ENCODE results near the gene PHACTR3. TPM values are rescaled to one million over a fixed set of nuclear protein-coding genes. Genes with fewer than 3 reads are reported as not detected.

Gene PHACTR3
- total and polyA plus RNA-seq, 2 of the 8 experiments (the other 6 are each of a cell fraction or from before 2014, with no cell fraction given): 0.05 to 0.13 TPM

- no peaks in the 10 kb centered on the region for H4K20me1 ChIP-seq (replicated peaks in 1 of 2; ENCODE audit: control insufficient read depth in 1 of 2, insufficient read depth in 2 of 2, low read length in 2 of 2)
- H3K4me3 ChIP-seq (ENCODE audit: extremely low read depth in 1 of 4, insufficient read depth in 2 of 4, low read depth in 3 of 4, low read length in 4 of 4): no peak overlapping the region
- H4K8ac ChIP-seq (ENCODE audit: extremely low read depth, insufficient read depth, low read length): no peak overlapping the region
- H2BK15ac ChIP-seq (ENCODE audit: low read length): no peak overlapping the region
- no peak overlapping the region for H4K91ac ChIP-seq (replicated peaks; ENCODE audit: insufficient read length, low read length)
- no peak overlapping the region for H3K27ac ChIP-seq (ENCODE audit: low read depth, low read length)
- no peak overlapping the region for H3K9ac ChIP-seq (replicated peaks in 1 of 4; ENCODE audit: extremely low read depth in 1 of 4, low read depth in 3 of 4, low read length in 3 of 4)
- no peak overlapping the region for H3K4me2 ChIP-seq (ENCODE audit: insufficient read depth in 1 of 2, low read depth in 2 of 2, low read length in 2 of 2)
- ChIA-PET CTCF (ENCODE audit: partially characterized antibody) (no interaction called here), POLR2A (ENCODE audit: partially characterized antibody) (no interaction called here)
- H2BK12ac ChIP-seq (ENCODE audit: low read depth, low read length): no peak overlapping the region
- H2BK5ac ChIP-seq (ENCODE audit: low read depth, low read length): no peak overlapping the region
- H3K56ac ChIP-seq (replicated peaks; ENCODE audit: insufficient read length, low read depth, low read length): no peak overlapping the region
- H3K18ac ChIP-seq (ENCODE audit: extremely low read depth, low read length): no peak overlapping the region
- H2BK120ac ChIP-seq (replicated peaks; ENCODE audit: low read depth, low read length): no peak overlapping the region
- no peak overlapping the region for H3K14ac ChIP-seq (ENCODE audit: insufficient read length)
- no peaks in the 10 kb centered on the region for H3K79me1 ChIP-seq (ENCODE audit: low read depth, low read length)
- no peaks in the 10 kb centered on the region for H3K36me3 ChIP-seq (ENCODE audit: control insufficient read depth in 2 of 4, insufficient read depth in 4 of 4, low read length in 3 of 4)
- FAIRE-seq: no peak
- no peak overlapping the region for H3K23ac ChIP-seq (ENCODE audit: insufficient read length)
- H2AFZ ChIP-seq (ENCODE audit: low read length): no peak overlapping the region
- H3K27me3 ChIP-seq (replicated peaks in 1 of 4; ENCODE audit: control insufficient read depth in 3 of 4, extremely low read depth in 1 of 4, insufficient read depth in 3 of 4, low read length in 3 of 4): no peaks in the 10 kb centered on the region
- no peaks in the 10 kb centered on the region for H3K23me2 ChIP-seq (ENCODE audit: low read depth, low read length)
- H2AK5ac ChIP-seq (ENCODE audit: low read depth, low read length): no peak overlapping the region
- DNase-seq (ENCODE audit: low read depth in 1 of 2, low spot score in 2 of 2): no peak
- no peak overlapping the region for H3K4ac ChIP-seq (replicated peaks; ENCODE audit: insufficient read length, low read depth, low read length)
- H2BK20ac ChIP-seq (ENCODE audit: low read length): no peak overlapping the region
- H3K4me1 ChIP-seq (replicated peaks in 1 of 4; ENCODE audit: control insufficient read depth in 3 of 4, insufficient read depth in 4 of 4, low read length in 3 of 4): no peaks in the 10 kb centered on the region
- H4K5ac ChIP-seq (ENCODE audit: insufficient read length, low read depth, low read length): no peak overlapping the region
- H3K9me3 ChIP-seq (ENCODE audit: insufficient read depth in 2 of 2, low read depth in 1 of 2, low read length in 1 of 2): peaks cover 75 to 85% of the 10 kb centered on the region in 2 experiments
- no peaks in the 10 kb centered on the region for H3K79me2 ChIP-seq (ENCODE audit: control insufficient read depth in 1 of 2, insufficient read depth in 2 of 2, low read length in 2 of 2)
- TF ChIP-seq TEAD4 (IDR thresholded peaks at IDR 0.05; ENCODE audit: low read depth, low read length) (no peak), POLR2A (IDR thresholded peaks at IDR 0.05; ENCODE audit: control extremely low read depth in 1 of 2, low read depth in 2 of 2, low read length in 2 of 2) (no peak), CTBP2 (IDR thresholded peaks at IDR 0.05; ENCODE audit: borderline replicate concordance, insufficient read depth, insufficient read length, low read length) (no peak), TCF12 (IDR thresholded peaks at IDR 0.05; ENCODE audit: low read depth, low read length) (no peak), SRF (IDR thresholded peaks at IDR 0.05; ENCODE audit: low read depth, low read length) (no peak), JUND (IDR thresholded peaks at IDR 0.05; ENCODE audit: low read length) (no peak), SIX5 (IDR thresholded peaks at IDR 0.05; ENCODE audit: low read depth, low read length) (no peak), ASH2L (IDR thresholded peaks at IDR 0.05; ENCODE audit: low read length) (no peak), SP1 (IDR thresholded peaks at IDR 0.05; ENCODE audit: low read depth, low read length) (no peak), RFX5 (IDR thresholded peaks at IDR 0.05; ENCODE audit: borderline replicate concordance, low read depth, low read length) (no peak), RAD21 (IDR thresholded peaks at IDR 0.05 in 1 of 2, conservative IDR thresholded peaks at IDR 0.05 in 1 of 2; ENCODE audit: low read depth in 2 of 2, low read length in 2 of 2) (no peak), TAF7 (optimal IDR thresholded peaks at IDR 0.05; ENCODE audit: borderline replicate concordance, low read depth, low read length) (no peak), CBX5 (IDR thresholded peaks at IDR 0.05; ENCODE audit: low read depth, low read length) (no peak)
- TF ChIP-seq, protein P1, sequence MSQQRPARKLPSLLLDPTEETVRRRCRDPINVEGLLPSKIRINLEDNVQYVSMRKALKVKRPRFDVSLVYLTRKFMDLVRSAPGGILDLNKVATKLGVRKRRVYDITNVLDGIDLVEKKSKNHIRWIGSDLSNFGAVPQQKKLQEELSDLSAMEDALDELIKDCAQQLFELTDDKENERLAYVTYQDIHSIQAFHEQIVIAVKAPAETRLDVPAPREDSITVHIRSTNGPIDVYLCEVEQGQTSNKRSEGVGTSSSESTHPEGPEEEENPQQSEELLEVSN (IDR thresholded peaks at IDR 0.05): no peak
- TF ChIP-seq, protein P2, sequence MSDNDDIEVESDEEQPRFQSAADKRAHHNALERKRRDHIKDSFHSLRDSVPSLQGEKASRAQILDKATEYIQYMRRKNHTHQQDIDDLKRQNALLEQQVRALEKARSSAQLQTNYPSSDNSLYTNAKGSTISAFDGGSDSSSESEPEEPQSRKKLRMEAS (IDR thresholded peaks at IDR 0.05): no peak
Observed at GRCh38 chr20:59718071-59718470, 113.7 kb downstream of the PHACTR3 start.
